ENCODE data around the gene SNN.

Gene SNN

GRCh38 chr16:11673091-11674000 lies 5.1 kb downstream of the SNN start:
- no peak for TF ChIP-seq CTCF (conservative IDR thresholded peaks at IDR 0.05)
- no peak overlapping the region for H3K27ac ChIP-seq

- no peak overlapping the region for H3K27ac ChIP-seq
- no peak for TF ChIP-seq CTCF (conservative IDR thresholded peaks at IDR 0.05)
Observed at GRCh38 chr16:11674001-11674817, 6.0 kb downstream of the SNN start.

GRCh38 chr16:11674818-11675560 lies 6.7 kb downstream of the SNN start:
- TF ChIP-seq CTCF (conservative IDR thresholded peaks at IDR 0.05), result no peak
- H3K27ac ChIP-seq, result no peak overlapping the region

- no peak overlapping the region for H3K27ac ChIP-seq
- no peak for TF ChIP-seq CTCF (conservative IDR thresholded peaks at IDR 0.05)
Observed at GRCh38 chr16:11675561-11676511, 7.6 kb downstream of the SNN start.

GRCh38 chr16:11676799-11677198 lies 8.5 kb downstream of the SNN start:
- no peak overlapping the region for H3K27ac ChIP-seq
- no peak for TF ChIP-seq CTCF (conservative IDR thresholded peaks at IDR 0.05)

- H3K27ac ChIP-seq, result no peak overlapping the region
- no peak for TF ChIP-seq CTCF (conservative IDR thresholded peaks at IDR 0.05)
Observed at GRCh38 chr16:11677451-11677951, 9.2 kb downstream of the SNN start.
